ENCODE data around the gene NRXN3.

GRCh38 chr14:79098324-79098723 is 928.2 kb downstream of the NRXN3 start:
- TF ChIP-seq CTCF (IDR thresholded peaks at IDR 0.05) (no peak), POLR2A (IDR thresholded peaks at IDR 0.05) (no peak)

All from stomach (tissue), 4 donors.